H1 (cell line): ENCODE results near the gene TGM1. TPM values are rescaled to one million over a fixed set of nuclear protein-coding genes. Genes with fewer than 3 reads are reported as not detected.

Experiments used
- CTCF ChIA-PET: fragments of 300-600 bp; sonication (Branson Sonifier 250); formaldehyde crosslinking; loops from one replicate; lab custom pipeline; 2021; ENCODE audit not compliant: partially characterized antibody; lab: Charles Lee
- POLR2A ChIA-PET: fragments of 300-600 bp; sonication (Branson Sonifier 250); formaldehyde crosslinking; loops from one replicate; lab custom pipeline; 2021; ENCODE audit warnings: inconsistent platforms; ENCODE audit not compliant: partially characterized antibody; lab: Charles Lee
- DNase-seq, 2 experiments: peaks; one replicate each; pipeline versions ENCODE4 v3.0.0 to v3.0.0-alpha.2; 2010 to 2022; ENCODE audit warnings: low spot score in 2 of 2, low read depth in 1 of 2, mixed read lengths in 1 of 2
- FAIRE-seq: peaks from 2 replicates; lab custom pipeline; 2011; peaks lifted over from hg19 to GRCh38; lab: Jason Lieb, UNC
- H2AFZ ChIP-seq: 2 replicates; pipeline ENCODE4 v1.8.1; 2012; ENCODE audit warnings: low read length, inconsistent platforms
- H2AK5ac ChIP-seq: 2 replicates; pipeline ENCODE4 v1.6.1; 2013; ENCODE audit warnings: low read depth, low read length
- H2BK120ac ChIP-seq: replicated peaks from 2 replicates; pipeline ENCODE3; 2013; ENCODE audit warnings: low read depth, low read length, inconsistent platforms
- H2BK12ac ChIP-seq: 2 replicates; pipeline ENCODE4 v1.6.1; 2013; ENCODE audit warnings: low read depth, low read length
- H2BK15ac ChIP-seq: 2 replicates; pipeline ENCODE4 v1.6.1; 2013; ENCODE audit warnings: low read length
- H2BK20ac ChIP-seq: 2 replicates; pipeline ENCODE4 v1.6.1; 2013; ENCODE audit warnings: low read length
- H2BK5ac ChIP-seq: 2 replicates; pipeline ENCODE4 v1.6.1; 2013; ENCODE audit warnings: low read depth, low read length
- H3K14ac ChIP-seq: 2 replicates; pipeline ENCODE4 v1.6.1; 2013; ENCODE audit warnings: inconsistent platforms; ENCODE audit not compliant: insufficient read length
- H3K18ac ChIP-seq: 2 replicates; pipeline ENCODE4 v1.6.1; 2013; ENCODE audit warnings: low read length; ENCODE audit errors: extremely low read depth
- H3K23ac ChIP-seq: 2 replicates; pipeline ENCODE4 v1.6.1; 2013; ENCODE audit warnings: inconsistent platforms; ENCODE audit not compliant: insufficient read length
- H3K23me2 ChIP-seq: 2 replicates; pipeline ENCODE4 v1.6.1; 2013; ENCODE audit warnings: low read depth, low read length
- H3K27ac ChIP-seq: 2 replicates; pipeline ENCODE4 v1.6.1; 2011; ENCODE audit warnings: low read depth, low read length, inconsistent platforms
- H3K27me3 ChIP-seq, 4 experiments: replicated peaks in 1 of 4; 1 replicate in 1 of 4; 2 replicates in 3 of 4; pipeline versions ENCODE4 v1.6.1 to v1.8.1; 2011 to 2013; ENCODE audit warnings: low read length in 3 of 4, mild to moderate bottlenecking in 3 of 4, inconsistent platforms in 2 of 4, mixed read lengths in 2 of 4, moderate library complexity in 1 of 4; ENCODE audit not compliant: control insufficient read depth in 3 of 4, insufficient read depth in 3 of 4; ENCODE audit errors: extremely low read depth in 1 of 4
- H3K36me3 ChIP-seq, 4 experiments: 2 replicates each; pipeline versions ENCODE4 v1.6.1 to v1.8.1; 2011 to 2013; ENCODE audit warnings: mild to moderate bottlenecking in 4 of 4, low read length in 3 of 4, moderate library complexity in 2 of 4, control low read depth in 1 of 4, inconsistent platforms in 1 of 4; ENCODE audit not compliant: insufficient read depth in 4 of 4, control insufficient read depth in 2 of 4
- H3K4ac ChIP-seq: replicated peaks from 2 replicates; pipeline ENCODE3; 2013; ENCODE audit warnings: low read length, low read depth, mixed read lengths, inconsistent platforms; ENCODE audit not compliant: insufficient read length
- H3K4me1 ChIP-seq, 4 experiments: replicated peaks in 1 of 4; 1 replicate in 1 of 4; 2 replicates in 3 of 4; pipeline versions ENCODE4 v1.6.1 to v1.8.1; 2011 to 2013; ENCODE audit warnings: low read length in 3 of 4, inconsistent platforms in 2 of 4, mixed read lengths in 1 of 4; ENCODE audit not compliant: insufficient read depth in 4 of 4, control insufficient read depth in 3 of 4
- H3K4me2 ChIP-seq, 2 experiments: 2 replicates each; pipeline versions ENCODE4 v1.6.1 to v1.8.1; 2011 to 2013; ENCODE audit warnings: low read depth in 2 of 2, low read length in 2 of 2, control low read depth in 1 of 2, inconsistent platforms in 1 of 2, mild to moderate bottlenecking in 1 of 2; ENCODE audit not compliant: insufficient read depth in 1 of 2
- H3K4me3 ChIP-seq, 4 experiments: fragments of 200-600, 300-600 bp in 1 of 4; sonication (generic), shearing (Covaris generic), sonication (Bioruptor Twin) in 1 of 4; 2 replicates each; pipeline versions ENCODE4 v1.5.1 to v1.8.1; 2011 to 2016; ENCODE audit warnings: low read length in 4 of 4, low read depth in 3 of 4, control low read depth in 2 of 4, inconsistent platforms in 2 of 4, mild to moderate bottlenecking in 2 of 4, mixed read lengths in 1 of 4, moderate library complexity in 1 of 4; ENCODE audit not compliant: insufficient read depth in 2 of 4; ENCODE audit errors: extremely low read depth in 1 of 4
- H3K56ac ChIP-seq: replicated peaks from 2 replicates; pipeline ENCODE3; 2013; ENCODE audit warnings: low read depth, mild to moderate bottlenecking, mixed read lengths, low read length, inconsistent platforms; ENCODE audit not compliant: insufficient read length
- H3K79me1 ChIP-seq: 2 replicates; pipeline ENCODE4 v1.6.1; 2013; ENCODE audit warnings: low read depth, low read length, control low read depth
- H3K79me2 ChIP-seq, 2 experiments: 2 replicates each; pipeline versions ENCODE4 v1.6.1 to v1.8.1; 2012 to 2013; ENCODE audit warnings: low read length in 2 of 2, mild to moderate bottlenecking in 2 of 2, inconsistent platforms in 1 of 2; ENCODE audit not compliant: insufficient read depth in 2 of 2, control insufficient read depth in 1 of 2
- H3K9ac ChIP-seq, 4 experiments: replicated peaks in 1 of 4; 1 replicate in 1 of 4; 2 replicates in 3 of 4; pipeline versions ENCODE4 v1.6.1 to v1.8.1; 2011 to 2013; ENCODE audit warnings: low read depth in 3 of 4, low read length in 3 of 4, control low read depth in 2 of 4, mild to moderate bottlenecking in 2 of 4, moderate library complexity in 2 of 4, inconsistent platforms in 1 of 4; ENCODE audit errors: extremely low read depth in 1 of 4
- H3K9me3 ChIP-seq, 2 experiments: 2 replicates each; pipeline versions ENCODE4 v1.6.1 to v1.8.1; 2012 to 2013; ENCODE audit warnings: mild to moderate bottlenecking in 2 of 2, moderate library complexity in 2 of 2, control low read depth in 1 of 2, inconsistent platforms in 1 of 2, low read depth in 1 of 2, low read length in 1 of 2, mixed read lengths in 1 of 2; ENCODE audit not compliant: insufficient read depth in 2 of 2
- H4K20me1 ChIP-seq, 2 experiments: replicated peaks in 1 of 2; 2 replicates each; pipeline versions ENCODE3 to v1.8.1; 2011 to 2013; ENCODE audit warnings: inconsistent platforms in 2 of 2, low read length in 2 of 2, mild to moderate bottlenecking in 1 of 2; ENCODE audit not compliant: insufficient read depth in 2 of 2, control insufficient read depth in 1 of 2
- H4K5ac ChIP-seq: 2 replicates; pipeline ENCODE4 v1.6.1; 2013; ENCODE audit warnings: low read length, low read depth, mixed read lengths, inconsistent platforms; ENCODE audit not compliant: insufficient read length
- H4K8ac ChIP-seq: 2 replicates; pipeline ENCODE4 v1.8.0; 2013; ENCODE audit warnings: mild to moderate bottlenecking, moderate library complexity, low read length, inconsistent platforms; ENCODE audit not compliant: insufficient read depth; ENCODE audit errors: extremely low read depth
- H4K91ac ChIP-seq: replicated peaks from 2 replicates; pipeline ENCODE3; 2013; ENCODE audit warnings: low read length, mixed read lengths, inconsistent platforms; ENCODE audit not compliant: insufficient read length
- HDAC2 ChIP-seq, 2 experiments: fragments of 300-600 bp in 1 of 2; sonication (generic) in 1 of 2; IDR thresholded peaks; 2 replicates each; pipeline ENCODE4 v1.6.1; 2011 to 2012; ENCODE audit warnings: low read depth in 2 of 2, low read length in 2 of 2, mild to moderate bottlenecking in 2 of 2, moderate library complexity in 2 of 2, borderline replicate concordance in 1 of 2, inconsistent platforms in 1 of 2
- MAFK ChIP-seq: IDR thresholded peaks from 2 replicates; pipeline ENCODE4 v1.6.1; 2012; ENCODE audit warnings: low read depth, mild to moderate bottlenecking, improper control_type of control experiment, low read length
- TAF7 ChIP-seq: optimal IDR thresholded peaks from 2 replicates; pipeline ENCODE3; 2011; ENCODE audit warnings: low read depth, mild to moderate bottlenecking, inconsistent platforms, low read length, moderate library complexity, borderline replicate concordance
- WGBS, 2 experiments: shearing (Covaris generic) in 1 of 2; methylation state at CpG; one replicate each; pipeline versions ENCODE4 v1.1.6 to v1.1.7; 2013 to 2015; ENCODE audit warnings: low lambda C conversion rate in 2 of 2, mixed read lengths in 2 of 2, inconsistent platforms in 1 of 2, low coverage in 1 of 2, missing lambda C conversion rate in 1 of 2; ENCODE audit not compliant: insufficient replicate concordance in 2 of 2, insufficient coverage in 1 of 2, insufficient read length in 1 of 2; ENCODE audit errors: extremely low coverage in 1 of 2, missing lambda C conversion rate in 1 of 2; 5-methylcytosine and 5-hydroxymethylcytosine counted together
- polyA plus RNA-seq, 7 experiments: library from polyadenylated mRNA; depleted of rRNA in 3 of 7; stranded (reverse) in 5 of 7; unstranded in 2 of 7; fragments of >200 nt in 5 of 7; fragments of 200-250 nt in 2 of 7; gene quantifications; 1 replicate in 5 of 7; 2 replicates in 1 of 7; 4 replicates in 1 of 7; pipeline versions ENCODE4 v1.2.1 to v1.2.3, GENCODE V29; 2011 to 2013; ENCODE audit warnings: missing spikeins in 2 of 7, mixed read lengths in 2 of 7
- total RNA-seq: library from RNA; stranded (reverse); fragmentation: NEBNext Ultra II Directional; extraction: Animal tissue kit (Norgen Biotek cat#: 25700); gene quantifications from 2 replicates; pipeline ENCODE4 v1.2.1, GENCODE V29; 2021

TGM1 gene
- total and polyA plus RNA-seq, 2 of the 8 experiments (the other 6 are each of a cell fraction or from before 2014, with no cell fraction given) = 1.8 to 2.2 TPM

GRCh38 chr14:24226473-24226872, 36.5 kb downstream of the TGM1 start:
- H2AFZ ChIP-seq = no peak overlapping the region

More at GRCh38 chr14:24226473-24226872, 36.5 kb downstream of the TGM1 start:
- Histone ChIP-seq H3K9me3 (no peaks in the 10 kb centered on the region), H3K4me1 (peaks cover 0 to 5% (median under 1%) of the 10 kb centered on the region in 4 experiments; a peak in 2 of 7 replicates), H2BK5ac (no peak overlapping the region), H3K14ac (no peak overlapping the region), H4K91ac (no peak overlapping the region), H4K20me1 (peaks cover 1 to 2% of the 10 kb centered on the region in 2 experiments), H3K79me2 (peaks cover 3 to 77% of the 10 kb centered on the region in 2 experiments; a peak in 2 of 4 replicates), H3K4me3 (no peak overlapping the region), H3K27ac (no peak overlapping the region), H2BK120ac (no peak overlapping the region), H3K27me3 (no peaks in the 10 kb centered on the region), H3K23me2 (peaks cover 2% of the 10 kb centered on the region), H3K9ac (no peak overlapping the region), H4K5ac (no peak overlapping the region), H3K79me1 (no peaks in the 10 kb centered on the region; the same call in 1 of the 2 replicates), H2AK5ac (no peak overlapping the region), H3K4ac (no peak overlapping the region), H3K36me3 (peaks cover 0 to 8% (median 0%) of the 10 kb centered on the region in 4 experiments; a peak in 1 of 8 replicates)
- DNase-seq (no peak), FAIRE-seq (no peak)
- CTCF ChIA-PET = interaction anchor here (2.7 kb wide), 1 partner anchor 16 kb away, joined by 17 read pairs; the partner anchor contains the start of gene TINF2
- no peak for TF ChIP-seq HDAC2 (IDR thresholded peaks at IDR 0.05; ENCODE audit: borderline replicate concordance in 1 of 2, low read depth in 2 of 2, low read length in 2 of 2)
- peak; percentile 21; the same call in 1 of the 2 replicates for TF ChIP-seq MAFK
- TF ChIP-seq TAF7 = no peak
- TF ChIP-seq, all 59 proteins: peak for 1
- H3K23ac ChIP-seq = no peak overlapping the region
- 95% methylated on average over 1 of the region's 1 CpG; no CpG with 5 or more reads in 1 of the 2 experiments for WGBS, 2 experiments
- no peak overlapping the region for H2BK20ac ChIP-seq
- H3K18ac ChIP-seq = no peak overlapping the region
- H2BK15ac ChIP-seq = no peak overlapping the region
- H3K56ac ChIP-seq = no peak overlapping the region
- H3K4me2 ChIP-seq = no peak overlapping the region
- POLR2A ChIA-PET = interaction anchor here (1.2 to 2.0 kb wide), 2 partner anchors 13 to 73 kb away, joined by 3 to 8 read pairs; partner anchors contain the start of genes CHMP4A, DHRS1 and NOP9
- H2BK12ac ChIP-seq = no peak overlapping the region
- H4K8ac ChIP-seq = no peak overlapping the region
